Psoas muscle (tissue), 8 donors: ENCODE results near the gene NSD2. TPM values are rescaled to one million over a fixed set of nuclear protein-coding genes. Genes with fewer than 3 reads are reported as not detected.

Experiments
- ATAC-seq, 4 donors: fragments of 200-7000 bp; cut with Tn5 transposase; one replicate each; pipeline ENCODE4 v1.9.1; 2020; ENCODE audit warnings: moderate library complexity in 3 of 4, mild to moderate bottlenecking in 2 of 4
- DNase-seq, 2 donors: peaks; one replicate each; pipeline ENCODE4 v3.0.0-alpha.2; 2020
- H3K27ac ChIP-seq: fragments of 200-600 bp; one replicate; pipeline ENCODE4 v1.8.0; 2022
- H3K27me3 ChIP-seq, 3 donors: fragments of 200-600 bp in 1 of 3; one replicate each; pipeline versions ENCODE4 v1.6.1 to v1.8.0; 2013 to 2022; ENCODE audit warnings: low read length in 2 of 3, mild to moderate bottlenecking in 2 of 3, moderate library complexity in 1 of 3; ENCODE audit not compliant: insufficient read depth in 3 of 3
- H3K36me3 ChIP-seq, 2 donors: fragments of 200-600 bp in 1 of 2; one replicate each; pipeline versions ENCODE4 v1.6.1 to v1.8.0; 2013 to 2022; ENCODE audit warnings: low read depth in 1 of 2, mild to moderate bottlenecking in 1 of 2, moderate library complexity in 1 of 2; ENCODE audit not compliant: insufficient read depth in 1 of 2
- H3K4me1 ChIP-seq: fragments of 200-600 bp; one replicate; pipeline ENCODE4 v1.8.0; 2022
- H3K4me3 ChIP-seq: fragments of 200-600 bp; one replicate; pipeline ENCODE4 v1.8.0; 2022; ENCODE audit warnings: mild to moderate bottlenecking
- H3K9me3 ChIP-seq: fragments of 200-600 bp; one replicate; pipeline ENCODE4 v1.8.0; 2022
- WGBS, 3 donors: extraction: QIAGEN DNeasy Blood & Tissue Kit; methylation state at CpG; one replicate each; pipeline versions ENCODE4 v1.1.6 to v1.1.7; 2013; 5-methylcytosine and 5-hydroxymethylcytosine counted together
- intact Hi-C, 2 donors: fragments of 100-400 bp; cut with DNase I; formaldehyde crosslinking; loops; one replicate each; pipeline versions ENCODE4 v1.11.0 to v1.14.2; 2022
- polyA plus RNA-seq, 3 donors: library from polyadenylated mRNA; stranded (reverse); fragments of 200-250 nt; gene quantifications; one replicate each; pipeline ENCODE4 v1.2.3, GENCODE V29; 2013
- total RNA-seq, 4 donors: library from RNA; stranded (reverse); fragmentation: NEBNext Ultra II Directional in 2 of 4; extraction: Animal tissue kit (Norgen Biotek cat#: 25700) in 2 of 4; gene quantifications; one replicate each; pipeline versions ENCODE4 v1.2.1 to v1.2.4, GENCODE V29; 2021 to 2023
- TF ChIP-seq, protein P1 (sequence below): fragments of 200-600 bp; IDR thresholded peaks from one replicate; pipeline ENCODE4 v1.8.0; 2022; ENCODE audit warnings: antibody characterized with exemption
- donor health status: healthy with polysubstance abuse.
- donor health status: DM: no; HTN: no; CAD: no; lungs with moderate emphysema.
- donor health status: Bipolar disorder and iron deficiency.
- donor health status: healthy.
- donor health status: DM: yes; HTN: yes; CAD: no.
- donor health status: DM: no; HTN: no; CAD: no.
- donor health status: DM: no; HTN: no; CAD: no.
- donor health status: DM: yes; HTN: yes; CAD: no.

Gene NSD2
- total and polyA plus RNA-seq, 7 donors: 5.6 to 36.0 (median 21.2) TPM

DNA sequence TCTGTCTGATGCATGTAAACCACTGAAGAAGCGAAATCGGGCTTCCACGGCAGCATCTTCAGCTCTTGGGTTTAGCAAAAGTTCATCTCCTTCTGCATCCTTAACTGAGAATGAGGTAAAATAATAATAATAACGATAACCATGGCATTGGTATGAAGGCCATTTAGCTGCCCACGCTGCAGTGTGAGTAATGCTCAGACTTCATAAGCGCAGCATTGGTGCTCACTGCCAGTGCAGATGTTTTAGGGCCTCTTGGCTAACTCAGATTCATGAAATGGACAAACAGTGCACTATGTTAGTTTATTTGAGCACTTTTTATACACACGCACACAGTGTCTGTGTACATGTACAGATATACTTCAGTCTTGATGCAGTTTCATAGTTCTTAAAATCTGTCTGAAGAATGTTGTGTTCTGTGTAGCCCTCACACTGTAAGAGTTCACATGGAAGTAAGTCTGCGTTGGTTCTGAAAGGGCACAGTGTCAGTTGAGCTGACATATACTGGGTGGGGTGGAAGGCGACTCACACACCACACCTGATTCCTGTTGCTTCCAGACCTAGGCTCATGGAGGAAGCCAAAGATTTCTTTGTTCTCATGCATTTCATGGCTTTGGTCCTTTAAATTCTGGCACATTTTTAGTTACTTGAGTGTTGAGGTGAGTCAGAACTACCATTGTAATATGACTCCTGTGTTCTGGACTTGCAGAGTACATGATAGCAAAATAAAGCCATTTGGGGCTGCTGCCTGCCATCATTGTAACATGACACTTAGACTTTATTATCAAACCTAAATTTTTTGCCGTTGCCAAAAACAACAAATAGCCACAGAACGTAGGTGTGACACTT, 68.7 kb downstream of the NSD2 start:
- intact Hi-C loops: no loop called here
- TF ChIP-seq, protein P1, sequence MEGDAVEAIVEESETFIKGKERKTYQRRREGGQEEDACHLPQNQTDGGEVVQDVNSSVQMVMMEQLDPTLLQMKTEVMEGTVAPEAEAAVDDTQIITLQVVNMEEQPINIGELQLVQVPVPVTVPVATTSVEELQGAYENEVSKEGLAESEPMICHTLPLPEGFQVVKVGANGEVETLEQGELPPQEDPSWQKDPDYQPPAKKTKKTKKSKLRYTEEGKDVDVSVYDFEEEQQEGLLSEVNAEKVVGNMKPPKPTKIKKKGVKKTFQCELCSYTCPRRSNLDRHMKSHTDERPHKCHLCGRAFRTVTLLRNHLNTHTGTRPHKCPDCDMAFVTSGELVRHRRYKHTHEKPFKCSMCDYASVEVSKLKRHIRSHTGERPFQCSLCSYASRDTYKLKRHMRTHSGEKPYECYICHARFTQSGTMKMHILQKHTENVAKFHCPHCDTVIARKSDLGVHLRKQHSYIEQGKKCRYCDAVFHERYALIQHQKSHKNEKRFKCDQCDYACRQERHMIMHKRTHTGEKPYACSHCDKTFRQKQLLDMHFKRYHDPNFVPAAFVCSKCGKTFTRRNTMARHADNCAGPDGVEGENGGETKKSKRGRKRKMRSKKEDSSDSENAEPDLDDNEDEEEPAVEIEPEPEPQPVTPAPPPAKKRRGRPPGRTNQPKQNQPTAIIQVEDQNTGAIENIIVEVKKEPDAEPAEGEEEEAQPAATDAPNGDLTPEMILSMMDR: no peak

GRCh38 chr4:1940566-1940965, 69.4 kb downstream of the NSD2 start:
- Histone ChIP-seq H3K36me3 (peaks cover 2 to 34% of the 10 kb centered on the region in 2 donors), H3K27me3 (no peaks in the 10 kb centered on the region), H3K4me3 (no peak overlapping the region), H3K9me3 (no peaks in the 10 kb centered on the region), H3K27ac (no peak overlapping the region), H3K4me1 (peaks cover 7% of the 10 kb centered on the region)
- DNase-seq (no peak), ATAC-seq (peak in 2 of 4 donors; percentile 10 to 56)
- intact Hi-C loops: no loop called here
- TF ChIP-seq, protein P1: no peak
- 91% methylated on average over 7 of the region's 7 CpGs for WGBS, 3 donors

More for the DNA sequence above, 68.7 kb downstream of the NSD2 start:
- no peaks in the 10 kb centered on the region for H3K27me3 ChIP-seq
- no peak overlapping the region for H3K27ac ChIP-seq
- DNase-seq (no peak), ATAC-seq (peak; percentile 36 to 91 (median 69))
- no peaks in the 10 kb centered on the region for H3K9me3 ChIP-seq
- H3K4me1 ChIP-seq: peaks cover 7% of the 10 kb centered on the region
- H3K36me3 ChIP-seq: peaks cover 5 to 40% of the 10 kb centered on the region in 2 donors
- 72 to 80% (median 73%) methylated on average over 11 of the region's 11 CpGs for WGBS, 3 donors
- no peak overlapping the region for H3K4me3 ChIP-seq

DNA sequence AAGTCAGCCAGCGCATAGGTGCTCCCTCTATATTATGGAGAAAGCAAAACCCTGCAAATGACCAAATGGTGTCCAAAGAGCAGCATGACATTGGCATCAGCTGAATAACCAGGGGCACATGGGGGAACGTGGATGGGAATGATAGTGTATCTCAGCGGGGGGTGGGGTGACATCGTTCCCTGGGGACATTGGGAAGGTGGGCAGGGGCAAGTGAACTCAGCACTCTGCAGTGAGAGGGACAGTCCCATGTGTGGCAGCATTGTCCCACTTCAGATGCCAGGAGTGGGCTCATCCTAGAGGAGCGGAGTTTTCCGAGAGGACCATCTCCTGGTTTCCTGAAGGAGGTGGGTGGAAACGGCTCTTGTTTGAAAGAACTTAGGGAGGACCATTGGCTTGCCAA, 72.7 kb downstream of the NSD2 start:
- no peak for DNase-seq
- no peak for ATAC-seq
- no peak overlapping the region for H3K4me3 ChIP-seq

DNA sequence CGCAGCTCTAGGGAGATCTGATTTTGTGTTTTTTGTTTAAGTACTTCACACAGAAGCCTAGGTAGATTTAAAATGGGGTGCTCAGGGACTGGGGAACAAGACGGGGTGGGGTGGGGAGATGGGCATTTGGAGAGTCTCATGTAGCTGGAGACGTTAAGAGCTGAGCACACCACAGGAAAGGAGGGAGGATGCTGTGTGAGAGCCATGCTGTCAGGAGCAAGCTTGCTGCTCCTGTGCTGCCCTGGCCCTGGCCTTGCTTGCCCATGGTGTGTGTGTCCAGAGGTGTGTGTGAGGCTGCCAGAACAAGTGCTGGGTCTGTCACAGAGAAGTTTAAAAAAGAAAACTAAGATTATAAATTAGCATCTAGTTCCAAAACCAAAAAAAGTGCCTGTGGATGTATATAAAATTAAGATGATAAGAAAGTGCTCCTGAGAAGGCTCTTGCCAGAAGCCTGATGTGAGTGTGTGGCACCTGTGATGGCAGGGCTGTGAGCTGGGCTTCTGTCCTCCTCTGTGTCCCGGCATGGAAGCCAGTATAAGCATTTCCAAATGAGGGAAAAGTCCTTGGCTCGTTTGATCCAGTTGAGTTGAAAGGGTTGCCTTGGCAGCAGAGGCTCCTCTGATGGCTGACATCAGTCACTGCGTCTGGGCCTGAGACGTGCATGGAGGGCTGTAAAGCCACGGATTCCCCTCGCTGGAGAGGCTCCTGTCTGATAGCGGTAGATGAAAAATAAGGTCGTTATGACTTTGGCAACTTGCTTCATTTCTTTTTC, 74.1 kb downstream of the NSD2 start:
- TF ChIP-seq, protein P1: no peak

More for the DNA sequence above, 72.7 kb downstream of the NSD2 start:
- WGBS, 3 donors: 97 to 98% (median 98%) methylated on average over 7 of the region's 7 CpGs
- H3K36me3 ChIP-seq: peaks cover 2 to 18% of the 10 kb centered on the region in 2 donors
- no peaks in the 10 kb centered on the region for H3K9me3 ChIP-seq
- H3K27me3 ChIP-seq: no peaks in the 10 kb centered on the region
- intact Hi-C loops: no loop called here
- H3K27ac ChIP-seq: no peak overlapping the region
- TF ChIP-seq, protein P1: no peak
- peaks cover 7% of the 10 kb centered on the region for H3K4me1 ChIP-seq

More for the DNA sequence above, 74.1 kb downstream of the NSD2 start:
- Histone ChIP-seq H3K36me3 (peaks cover 2 to 16% of the 10 kb centered on the region in 2 donors), H3K27me3 (no peaks in the 10 kb centered on the region), H3K9me3 (no peaks in the 10 kb centered on the region), H3K4me3 (no peak overlapping the region), H3K4me1 (peaks cover under 1% of the 10 kb centered on the region), H3K27ac (no peak overlapping the region)
- intact Hi-C loops: no loop called here
- 75 to 78% (median 75%) methylated on average over 11 of the region's 11 CpGs for WGBS, 3 donors
- no peak for ATAC-seq
- no peak for DNase-seq
